HepG2 (cell line): ENCODE data around the gene UST. TPM values are rescaled to one million over a fixed set of nuclear protein-coding genes. Genes with fewer than 3 reads are reported as not detected.

ENCODE experiments used
- ATAC-seq: fragments of 200-7000 bp; cut with Tn5 transposase; 3 replicates; pipeline ENCODE4 v1.9.1; 2020; ENCODE audit warnings: mild to moderate bottlenecking, moderate library complexity
- BruUV-seq: library from RNA; stranded (reverse); fragments of 400-500 nt; replicated peaks from 2 replicates; lab custom pipeline; 2021; lab: Mats Ljungman, UMichigan
- CTCF ChIA-PET: fragments of 300-600 bp; formaldehyde crosslinking; extraction: SDS; loops from one replicate; lab custom pipeline; 2021; ENCODE audit warnings: low total read pairs, inconsistent platforms, low intra/inter-chr PET ratio; lab: Yijun Ruan, JAX
- POLR2A ChIA-PET: fragments of 350-600 bp; sonication (Branson Sonifier 250); formaldehyde crosslinking; loops from one replicate; lab custom pipeline; 2020; ENCODE audit warnings: antibody characterized with exemption, inconsistent platforms; lab: Yijun Ruan, JAX
- DNase-seq: peaks from one replicate; pipeline ENCODE4 v3.0.0-alpha.2; 2015; ENCODE audit warnings: low spot score
- FAIRE-seq: peaks from 3 replicates; lab custom pipeline; 2011; peaks lifted over from hg19 to GRCh38; lab: Jason Lieb, UNC
- H2AFZ ChIP-seq: one replicate; pipeline ENCODE4 v1.6.1; 2011; ENCODE audit warnings: low read length, inconsistent platforms
- H3K27ac ChIP-seq: fragments of 300-600 bp; 3 replicates; pipeline ENCODE4 v1.8.0; 2011; ENCODE audit warnings: mixed run types, mild to moderate bottlenecking, mixed read lengths, low read length, inconsistent platforms; ENCODE audit not compliant: insufficient read depth; ENCODE audit errors: extremely low read length
- H3K27me3 ChIP-seq, 2 experiments: fragments of 200-600 bp in 1 of 2; 2 replicates in 1 of 2; 3 replicates in 1 of 2; pipeline versions ENCODE4 v1.6.0 to v1.8.0; 2011; ENCODE audit warnings: low read length in 2 of 2, mild to moderate bottlenecking in 2 of 2, moderate library complexity in 2 of 2, inconsistent platforms in 1 of 2; ENCODE audit not compliant: insufficient read depth in 2 of 2, control insufficient read depth in 1 of 2
- H3K36me3 ChIP-seq, 2 experiments: fragments of 200-600 bp in 1 of 2; replicated peaks in 1 of 2; 2 replicates in 1 of 2; 3 replicates in 1 of 2; pipeline versions ENCODE4 v1.5.1 to v1.8.0; 2011; ENCODE audit warnings: low read length in 2 of 2, inconsistent platforms in 1 of 2; ENCODE audit not compliant: insufficient read depth in 2 of 2, control insufficient read depth in 1 of 2
- H3K4me1 ChIP-seq: 2 replicates; pipeline ENCODE4 v1.5.1; 2012; ENCODE audit warnings: low read length, inconsistent platforms; ENCODE audit not compliant: insufficient read depth
- H3K4me2 ChIP-seq: 2 replicates; pipeline ENCODE4 v1.6.0; 2011; ENCODE audit warnings: low read depth, low read length, inconsistent platforms
- H3K4me3 ChIP-seq, 3 experiments: fragments of 200-600 bp in 1 of 3; sonication (generic), shearing (Covaris generic) in 1 of 3; replicated peaks in 1 of 3; 2 replicates each; pipeline ENCODE4 v1.5.1; 2011 to 2016; ENCODE audit warnings: low read length in 3 of 3, inconsistent platforms in 2 of 3, low read depth in 2 of 3, mild to moderate bottlenecking in 2 of 3, control low read depth in 1 of 3, mixed read lengths in 1 of 3; ENCODE audit not compliant: insufficient read depth in 1 of 3
- H3K79me2 ChIP-seq: one replicate; pipeline ENCODE4 v1.6.1; 2011; ENCODE audit warnings: low read length, inconsistent platforms; ENCODE audit not compliant: insufficient read depth
- H3K9ac ChIP-seq: 2 replicates; pipeline ENCODE4 v1.6.0; 2011; ENCODE audit warnings: mild to moderate bottlenecking, low read depth, low read length, inconsistent platforms; ENCODE audit not compliant: insufficient read depth
- H3K9me3 ChIP-seq: 2 replicates; pipeline ENCODE4 v1.5.1; 2012; ENCODE audit warnings: mild to moderate bottlenecking, low read length
- H4K20me1 ChIP-seq: 2 replicates; pipeline ENCODE4 v1.6.0; 2011; ENCODE audit warnings: inconsistent platforms, mild to moderate bottlenecking, low read length, moderate library complexity; ENCODE audit not compliant: insufficient read depth
- EHMT2 ChIP-seq: fragments of 200-600 bp; sonication (generic); IDR thresholded peaks from 2 replicates; pipeline ENCODE4 v1.7.0; 2017; ENCODE audit warnings: antibody characterized with exemption, low read depth, low read length, borderline replicate concordance
- FIP1L1 ChIP-seq: fragments of 200-400 bp; formaldehyde crosslinking; IDR thresholded peaks from 2 replicates; pipeline ENCODE4 v1.6.1; 2018; ENCODE audit warnings: low read depth, mild to moderate bottlenecking, low read length, moderate library complexity, borderline replicate concordance; ENCODE audit not compliant: insufficient read depth
- HOXA5 ChIP-seq: sonication (generic); formaldehyde crosslinking; IDR thresholded peaks from 2 replicates; pipeline ENCODE4 v1.4.0; 2020; ENCODE audit warnings: missing genetic modification reagents
- IKZF4 ChIP-seq: sonication (generic); formaldehyde crosslinking; IDR thresholded peaks from 2 replicates; pipeline ENCODE4 v1.5.1; 2020; ENCODE audit warnings: borderline replicate concordance, mild to moderate bottlenecking, low read depth, missing genetic modification reagents; ENCODE audit errors: not compliant biosample characterization
- MIER3 ChIP-seq: IDR thresholded peaks from 2 replicates; pipeline ENCODE4 v1.6.1; 2016; ENCODE audit warnings: missing compliant biosample characterization, borderline replicate concordance
- MXD4 ChIP-seq: IDR thresholded peaks from 2 replicates; pipeline ENCODE4 v1.6.1; 2016; ENCODE audit warnings: mild to moderate bottlenecking, missing biosample characterization, missing genetic modification reagents
- POLR2AphosphoS5 ChIP-seq: IDR thresholded peaks from 2 replicates; pipeline ENCODE4 v1.6.1; 2012; ENCODE audit warnings: low read depth, low read length
- THYN1 ChIP-seq: sonication (generic); formaldehyde crosslinking; IDR thresholded peaks from 2 replicates; pipeline ENCODE4 v1.8.1; 2023; ENCODE audit warnings: low read depth, mild to moderate bottlenecking, moderate library complexity, missing genetic modification reagents, borderline replicate concordance
- ZNF777 ChIP-seq: sonication (generic); formaldehyde crosslinking; IDR thresholded peaks from 2 replicates; pipeline ENCODE4 v1.4.0; 2020; ENCODE audit warnings: missing genetic modification reagents
- ZNF878 ChIP-seq: sonication (generic); formaldehyde crosslinking; IDR thresholded peaks from 2 replicates; pipeline ENCODE4 v1.8.1; 2023; ENCODE audit warnings: mild to moderate bottlenecking, missing genetic modification reagents, moderate library complexity
- WGBS: methylation state at CpG from one replicate; pipeline ENCODE4 v1.1.6; 2017; ENCODE audit warnings: low lambda C conversion rate; 5-methylcytosine and 5-hydroxymethylcytosine counted together
- in situ Hi-C: cut with HindIII; loops from 2 replicates; pipeline ENCODE4 v1.10.0; 2017; ENCODE audit warnings: low pct_unique_long_range_greater_than_20kb; ENCODE audit not compliant: extremely low pct_ligation_motif_present
- intact Hi-C: fragments of 100-400 bp; cut with micrococcal nuclease; formaldehyde crosslinking; loops from one replicate; pipeline ENCODE4 v1.10.0; 2022; ENCODE audit not compliant: unreplicated experiment
- polyA plus RNA-seq, 8 experiments: library from polyadenylated mRNA; depleted of rRNA in 3 of 8; stranded (reverse) in 7 of 8; unstranded in 1 of 8; fragments of >200 nt; fragmentation: Illumina TruSeq in 4 of 8; extraction: Trizol in 4 of 8; gene quantifications; 2 replicates each; pipeline versions ENCODE4 v1.2.1 to v1.2.3, GENCODE V29; 2011 to 2016; ENCODE audit warnings: low read depth in 4 of 8, missing spikeins in 1 of 8, mixed read lengths in 1 of 8; ENCODE audit not compliant: insufficient read depth in 1 of 8
- total RNA-seq, 5 experiments: library from RNA; depleted of rRNA; stranded (reverse); fragments of >200 nt; fragmentation: Illumina TruSeq; extraction: Trizol; gene quantifications; 2 replicates each; pipeline ENCODE4 v1.2.3, GENCODE V29; 2016; ENCODE audit warnings: low read depth in 1 of 5
- TF ChIP-seq, protein P1 (sequence below): conservative IDR thresholded peaks from 2 replicates; pipeline ENCODE4 v1.6.1; 2018; ENCODE audit warnings: missing genetic modification reagents
- TF ChIP-seq, protein P2 (sequence below): sonication (generic); formaldehyde crosslinking; IDR thresholded peaks from 2 replicates; pipeline ENCODE4 v1.8.0; 2022; ENCODE audit warnings: mild to moderate bottlenecking, missing genetic modification reagents, borderline replicate concordance

The UST gene
- total and polyA plus RNA-seq, 2 of the 13 experiments (the other 11 are each of a cell fraction or from before 2014, with no cell fraction given) = 0.27 TPM; not detected in 1

DNA sequence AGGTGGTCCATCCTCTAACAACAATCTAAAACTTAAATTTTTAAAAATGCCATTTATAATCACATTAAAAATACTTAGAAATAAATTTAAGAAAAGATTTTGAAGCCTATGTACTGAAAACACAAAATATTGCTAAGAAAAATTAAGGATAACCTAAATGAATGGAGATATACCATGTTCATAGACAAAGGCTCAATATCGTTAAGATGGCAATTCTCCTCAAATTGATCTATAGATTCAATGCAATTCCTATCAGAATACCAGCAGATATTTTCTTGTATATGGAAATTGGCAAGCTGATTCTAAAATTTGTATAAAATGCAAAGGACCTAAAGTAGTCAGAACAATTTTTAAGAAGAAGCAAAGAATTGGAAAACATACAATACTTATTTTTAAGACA, 19.7 kb upstream of the UST start:
- BruUV-seq = no TSS peak
- Histone ChIP-seq H3K9me3 (peaks cover 5% of the 10 kb centered on the region; the same call in 1 of the 2 replicates), H3K36me3 (no peaks in the 10 kb centered on the region), H3K27ac (no peak overlapping the region), H3K4me1 (no peaks in the 10 kb centered on the region), H3K4me2 (no peak overlapping the region), H3K79me2 (no peaks in the 10 kb centered on the region), H2AFZ (no peak overlapping the region), H3K9ac (no peak overlapping the region), H3K27me3 (peaks cover 0 to 3% of the 10 kb centered on the region in 2 experiments; a peak in 1 of 5 replicates), H3K4me3 (no peak overlapping the region), H4K20me1 (no peaks in the 10 kb centered on the region)
- CTCF ChIA-PET = no interaction called here
- POLR2A ChIA-PET = interaction anchor here (0.7 kb wide), 1 partner anchor 383 kb away, joined by 3 read pairs; no protein-coding TSS in a partner anchor
- ATAC-seq (no peak), DNase-seq (no peak), FAIRE-seq (no peak)
- intact Hi-C loops = no loop called here
- WGBS = 0% methylated on average over 1 of the region's 1 CpG
- in situ Hi-C loops = no loop called here
- TF ChIP-seq MIER3 (CRISPR knock-in tag) (no peak), ZNF878 (CRISPR knock-in tag) (no peak), MXD4 (CRISPR knock-in tag) (no peak), ZNF777 (CRISPR knock-in tag) (no peak), POLR2AphosphoS5 (no peak), EHMT2 (no peak), IKZF4 (CRISPR knock-in tag) (no peak), THYN1 (CRISPR knock-in tag) (no peak), HOXA5 (CRISPR knock-in tag) (no peak), FIP1L1 (no peak)
- TF ChIP-seq, protein P1, sequence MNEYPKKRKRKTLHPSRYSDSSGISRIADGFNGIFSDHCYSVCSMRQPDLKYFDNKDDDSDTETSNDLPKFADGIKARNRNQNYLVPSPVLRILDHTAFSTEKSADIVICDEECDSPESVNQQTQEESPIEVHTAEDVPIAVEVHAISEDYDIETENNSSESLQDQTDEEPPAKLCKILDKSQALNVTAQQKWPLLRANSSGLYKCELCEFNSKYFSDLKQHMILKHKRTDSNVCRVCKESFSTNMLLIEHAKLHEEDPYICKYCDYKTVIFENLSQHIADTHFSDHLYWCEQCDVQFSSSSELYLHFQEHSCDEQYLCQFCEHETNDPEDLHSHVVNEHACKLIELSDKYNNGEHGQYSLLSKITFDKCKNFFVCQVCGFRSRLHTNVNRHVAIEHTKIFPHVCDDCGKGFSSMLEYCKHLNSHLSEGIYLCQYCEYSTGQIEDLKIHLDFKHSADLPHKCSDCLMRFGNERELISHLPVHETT (CRISPR knock-in tag) = no peak
- TF ChIP-seq, protein P2, sequence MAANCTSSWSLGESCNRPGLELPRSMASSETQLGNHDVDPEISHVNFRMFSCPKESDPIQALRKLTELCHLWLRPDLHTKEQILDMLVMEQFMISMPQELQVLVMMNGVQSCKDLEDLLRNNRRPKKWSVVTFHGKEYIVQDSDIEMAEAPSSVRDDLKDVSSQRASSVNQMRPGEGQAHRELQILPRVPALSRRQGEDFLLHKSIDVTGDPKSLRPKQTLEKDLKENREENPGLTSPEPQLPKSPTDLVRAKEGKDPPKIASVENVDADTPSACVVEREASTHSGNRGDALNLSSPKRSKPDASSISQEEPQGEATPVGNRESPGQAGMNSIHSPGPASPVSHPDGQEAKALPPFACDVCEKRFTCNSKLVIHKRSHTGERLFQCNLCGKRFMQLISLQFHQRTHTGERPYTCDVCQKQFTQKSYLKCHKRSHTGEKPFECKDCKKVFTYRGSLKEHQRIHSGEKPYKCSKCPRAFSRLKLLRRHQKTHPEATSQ (CRISPR knock-in tag) = no peak
